K562 treated with DMSO at 1 percent for 48 hours (cell line): ENCODE measurements around the gene PCDHGA8. TPM values are rescaled to one million over a fixed set of nuclear protein-coding genes. Genes with fewer than 3 reads are reported as not detected.

Experiments used
- total RNA-seq: library from RNA; unstranded; fragments of 300-600 nt; gene quantifications from 2 replicates; pipeline ENCODE4 v1.2.3, GENCODE V29; 2022; ENCODE audit warnings: low replicate concordance; ENCODE audit errors: extremely low read depth

The PCDHGA8 gene
- total RNA-seq = not detected in 2 replicates

DNA sequence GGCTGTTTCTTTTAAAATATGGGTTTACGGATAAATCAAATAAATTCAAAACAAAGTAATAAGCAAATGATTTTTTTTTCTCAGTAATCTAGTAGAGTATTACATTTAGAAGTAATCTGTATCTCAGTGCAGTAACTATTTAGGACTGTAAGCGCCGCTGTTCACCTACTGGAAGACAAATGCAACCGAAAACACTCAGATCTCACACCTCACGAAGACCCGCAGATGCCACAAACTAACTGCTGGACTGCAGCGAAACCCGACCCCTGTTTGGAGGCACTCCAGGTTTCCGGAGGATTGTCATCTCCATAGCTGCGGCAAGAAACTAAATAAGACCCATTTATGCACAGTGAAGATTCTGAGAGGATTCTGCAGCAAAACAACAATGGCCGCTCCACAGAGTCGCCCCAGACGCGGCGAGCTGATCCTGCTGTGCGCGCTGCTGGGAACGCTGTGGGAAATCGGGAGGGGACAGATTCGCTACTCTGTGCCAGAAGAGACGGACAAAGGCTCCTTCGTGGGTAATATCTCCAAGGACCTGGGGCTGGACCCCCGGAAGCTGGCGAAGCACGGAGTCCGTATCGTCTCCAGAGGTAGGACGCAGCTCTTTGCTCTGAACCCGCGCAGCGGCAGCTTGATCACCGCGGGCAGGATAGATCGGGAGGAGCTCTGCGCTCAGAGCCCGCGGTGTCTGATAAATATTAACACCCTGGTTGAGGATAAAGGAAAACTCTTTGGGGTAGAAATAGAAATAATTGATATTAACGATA is at the start of gene PCDHGA8:
Gene PCDHGA8 (plus strand): TSS at position 205 of the 770 bp plus-strand sequence. CDS start 181 bp downstream, at position 386.

DNA sequence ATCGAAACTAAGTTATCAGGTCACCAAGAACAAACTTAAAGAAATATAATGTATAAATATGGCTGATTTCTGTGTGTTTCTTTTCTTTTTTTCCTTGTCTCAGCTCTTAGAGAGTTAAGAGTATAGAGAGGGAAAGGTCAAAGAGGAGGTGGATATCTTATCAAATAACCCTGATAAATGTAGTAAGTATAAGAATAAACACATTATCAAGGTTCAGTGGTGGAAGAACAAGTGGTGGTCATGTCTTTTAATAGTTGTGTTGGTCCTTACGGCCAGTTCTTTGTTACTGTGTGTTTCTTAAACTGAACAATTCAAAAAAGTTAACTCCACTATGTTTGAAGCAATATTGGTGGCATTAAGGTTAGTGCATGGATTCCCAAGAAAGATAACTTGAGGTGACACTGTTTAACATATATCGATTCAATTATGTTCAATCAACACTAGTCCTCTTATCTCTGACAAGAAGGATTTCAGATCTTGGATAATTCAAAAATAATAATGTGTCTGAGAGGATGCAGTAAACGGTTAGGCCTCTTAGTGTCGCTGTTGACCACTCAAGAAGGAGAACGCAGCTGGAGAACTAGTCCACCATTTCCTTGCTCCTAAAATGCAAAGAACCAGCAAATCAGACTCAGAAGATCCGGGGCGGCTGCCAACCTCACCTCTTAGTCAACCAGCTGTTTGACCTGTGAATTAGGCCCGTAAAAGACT is 49.0 kb upstream of the PCDHGA8 start, which contains the start of gene PCDHGA3:
Gene PCDHGA3 (plus strand): TSS at position 588 of the 711 bp plus-strand sequence. CDS start 205 bp downstream, outside the sequence.

DNA sequence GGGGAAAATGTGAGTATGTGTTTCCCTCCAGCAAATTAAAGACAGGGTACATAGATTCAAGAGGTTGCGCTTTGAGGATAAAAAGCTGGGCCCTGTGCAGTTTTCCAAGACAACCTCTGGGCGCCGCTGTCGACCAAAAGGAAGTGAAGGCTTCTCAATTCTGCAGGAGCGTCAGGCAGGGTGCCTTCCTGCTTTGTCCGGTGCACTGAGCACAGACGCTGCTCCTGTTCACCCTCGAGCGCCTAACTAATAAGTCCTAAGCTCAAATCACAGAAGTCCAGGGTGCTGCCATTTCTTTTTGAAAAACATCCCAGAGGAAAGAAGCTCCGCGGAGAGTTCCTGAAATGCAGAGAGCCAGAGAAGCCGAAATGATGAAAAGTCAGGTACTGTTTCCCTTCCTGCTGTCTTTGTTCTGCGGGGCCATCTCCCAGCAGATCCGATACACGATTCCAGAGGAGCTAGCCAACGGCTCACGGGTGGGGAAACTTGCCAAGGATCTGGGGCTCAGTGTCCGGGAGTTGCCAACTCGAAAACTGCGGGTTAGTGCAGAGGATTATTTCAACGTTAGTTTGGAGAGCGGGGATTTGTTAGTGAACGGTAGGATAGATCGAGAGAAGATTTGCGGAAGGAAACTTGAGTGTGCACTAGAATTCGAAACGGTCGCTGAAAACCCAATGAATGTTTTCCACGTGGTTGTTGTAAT is 42.4 kb upstream of the PCDHGA8 start, which contains the start of gene PCDHGB1:
Gene PCDHGB1 (plus strand): TSS at position 183 of the 703 bp plus-strand sequence. CDS start 162 bp downstream, at position 345.

DNA sequence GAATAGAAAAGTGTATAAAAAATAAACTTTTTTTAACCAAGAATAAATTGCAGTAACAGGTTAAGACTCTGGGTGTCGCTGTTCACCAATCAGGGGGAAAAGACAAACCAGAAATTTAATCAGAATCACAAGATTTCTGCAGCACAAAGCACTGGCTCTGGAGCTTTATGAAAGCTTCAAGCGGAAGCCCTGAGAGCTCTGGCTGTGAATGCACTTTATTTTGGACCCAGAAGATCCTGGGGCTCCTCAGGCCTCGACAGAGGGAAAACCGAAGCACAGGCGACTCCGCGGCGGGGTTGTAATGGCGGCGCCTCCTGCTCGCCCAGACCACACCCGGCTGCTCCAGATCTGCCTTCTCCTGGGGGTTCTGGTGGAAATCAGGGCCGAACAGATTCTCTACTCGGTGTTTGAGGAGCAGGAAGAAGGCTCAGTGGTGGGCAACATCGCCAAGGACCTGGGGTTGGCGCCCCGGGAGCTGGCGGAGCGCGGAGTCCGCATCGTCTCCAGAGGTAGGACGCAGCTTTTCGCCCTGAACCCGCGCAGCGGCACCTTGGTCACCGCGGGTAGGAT is 37.4 kb upstream of the PCDHGA8 start, which contains the start of gene PCDHGA4:
Gene PCDHGA4 (plus strand): TSS at position 122 of the 570 bp plus-strand sequence. CDS start 87 bp downstream, at position 209.

DNA sequence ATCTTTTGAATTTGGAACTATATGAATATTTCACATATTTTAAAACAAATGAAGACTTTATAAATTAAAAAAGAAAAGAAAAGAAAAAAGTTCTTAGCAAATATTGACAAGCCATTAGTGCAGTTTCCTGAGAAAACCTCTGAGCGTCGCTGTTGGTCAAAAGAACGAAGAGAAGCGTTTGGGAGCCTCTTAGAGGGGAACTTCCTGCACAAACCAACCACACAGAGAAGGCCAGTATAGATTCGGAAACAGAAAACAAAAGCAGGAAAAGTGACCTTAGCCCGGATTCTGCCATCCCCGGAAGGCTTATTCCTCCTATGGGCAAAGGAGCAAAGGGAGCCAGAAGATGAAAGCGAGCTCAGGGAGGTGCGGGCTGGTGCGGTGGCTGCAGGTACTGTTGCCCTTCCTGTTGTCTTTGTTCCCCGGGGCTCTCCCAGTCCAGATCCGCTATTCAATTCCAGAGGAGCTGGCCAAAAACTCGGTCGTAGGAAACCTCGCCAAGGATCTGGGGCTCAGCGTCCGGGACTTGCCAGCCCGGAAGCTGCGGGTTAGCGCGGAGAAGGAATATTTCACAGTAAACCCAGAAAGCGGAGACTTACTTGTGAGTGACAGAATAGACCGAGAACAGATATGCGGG is 32.5 kb upstream of the PCDHGA8 start, which contains the start of gene PCDHGB2:
Gene PCDHGB2 (plus strand): TSS at position 205 of the 637 bp plus-strand sequence. CDS start 142 bp downstream, at position 347.

DNA sequence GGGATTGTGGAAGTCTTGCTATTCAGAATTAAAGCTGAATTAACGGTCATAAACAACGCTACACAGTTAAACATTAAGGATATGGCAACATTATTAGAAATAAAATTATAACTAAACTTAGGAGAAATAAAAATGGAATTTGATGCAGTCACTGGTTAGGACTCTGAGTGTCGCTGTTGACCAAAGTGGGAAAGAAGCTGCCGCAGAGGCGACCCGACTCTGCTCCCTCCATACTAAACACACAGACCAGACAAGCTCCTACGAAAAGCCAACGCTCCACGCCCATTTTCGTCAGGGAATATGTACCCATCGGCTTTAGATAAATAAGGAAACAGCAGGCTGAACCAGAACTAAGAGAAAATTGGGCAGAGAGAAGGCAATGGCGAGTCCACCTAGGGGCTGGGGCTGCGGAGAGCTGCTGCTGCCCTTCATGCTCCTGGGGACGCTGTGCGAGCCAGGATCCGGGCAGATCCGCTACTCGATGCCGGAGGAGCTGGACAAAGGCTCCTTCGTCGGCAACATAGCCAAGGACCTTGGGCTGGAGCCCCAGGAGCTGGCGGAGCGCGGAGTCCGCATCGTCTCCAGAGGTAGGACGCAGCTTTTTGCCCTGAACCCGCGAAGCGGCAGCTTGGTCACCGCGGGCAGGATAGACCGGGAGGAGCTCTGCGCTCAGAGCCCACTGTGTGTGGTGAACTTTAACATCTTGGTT is 28.3 kb upstream of the PCDHGA8 start, which contains the start of gene PCDHGA5:
Gene PCDHGA5 (plus strand): TSS at position 211 of the 709 bp plus-strand sequence. CDS start 169 bp downstream, at position 380.

DNA sequence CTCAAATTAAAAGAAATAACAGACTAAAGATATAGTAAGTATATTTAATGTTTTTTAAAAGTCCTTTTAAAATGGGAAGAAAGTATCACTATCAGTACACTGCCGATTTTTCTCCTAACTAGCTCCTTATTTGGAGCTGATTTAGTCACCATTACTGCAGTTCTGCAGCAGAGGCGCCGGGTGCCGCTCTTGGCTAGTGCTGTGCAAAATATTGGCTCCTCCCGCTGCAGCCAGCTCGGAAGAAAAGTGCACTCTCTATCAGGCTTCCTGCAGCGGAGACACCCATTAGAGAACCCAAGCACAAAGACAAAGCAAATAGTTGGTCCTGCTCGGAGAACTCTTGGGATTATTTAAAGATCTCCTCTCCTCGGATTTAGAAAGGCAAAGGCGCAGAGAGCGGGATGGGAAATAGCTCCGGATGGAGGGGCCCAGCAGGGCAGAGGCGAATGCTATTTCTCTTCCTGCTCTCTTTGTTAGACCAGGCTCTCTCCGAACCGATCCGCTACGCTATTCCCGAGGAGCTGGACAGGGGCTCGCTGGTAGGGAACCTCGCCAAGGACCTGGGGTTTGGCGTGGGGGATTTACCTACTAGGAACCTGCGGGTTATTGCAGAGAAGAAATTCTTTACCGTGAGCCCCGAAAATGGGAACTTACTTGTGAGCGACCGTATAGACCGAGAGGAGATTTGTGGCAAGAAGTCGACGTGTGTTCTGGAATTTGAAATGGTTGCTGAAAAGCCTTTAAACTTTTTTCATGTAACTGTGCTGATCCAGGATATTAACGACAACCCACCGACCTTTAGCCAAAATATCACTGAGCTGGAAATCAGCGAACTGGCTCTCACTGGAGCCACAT is 22.2 kb upstream of the PCDHGA8 start, which contains the start of gene PCDHGB3:
Gene PCDHGB3 (plus strand): TSS at position 249 of the 855 bp plus-strand sequence. CDS start 153 bp downstream, at position 402.

DNA sequence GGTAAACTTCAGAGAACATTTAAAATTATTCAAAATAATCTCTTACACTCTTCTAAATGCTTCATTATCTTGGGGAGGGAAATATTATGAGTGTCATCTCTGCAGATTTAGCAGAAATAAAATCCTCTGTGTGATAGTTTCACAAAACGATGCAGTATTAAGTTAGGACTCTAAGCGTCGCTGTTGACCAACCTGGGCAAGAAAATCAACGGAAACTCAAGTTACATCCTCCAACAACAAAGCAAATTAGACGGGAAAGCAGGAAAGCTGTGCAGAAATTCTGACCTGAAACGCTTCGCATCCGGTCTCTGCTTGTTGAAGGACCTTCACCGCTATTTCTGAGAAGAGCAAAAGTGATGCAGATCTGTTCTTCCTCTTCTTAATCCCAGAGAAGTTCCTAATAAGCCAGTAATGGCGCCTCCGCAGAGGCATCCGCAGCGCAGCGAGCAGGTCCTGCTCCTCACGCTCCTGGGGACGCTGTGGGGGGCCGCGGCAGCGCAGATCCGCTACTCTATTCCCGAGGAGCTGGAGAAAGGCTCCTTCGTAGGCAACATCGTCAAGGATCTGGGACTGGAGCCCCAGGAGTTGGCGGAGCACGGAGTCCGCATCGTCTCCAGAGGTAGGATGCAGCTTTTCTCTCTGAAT is 18.6 kb upstream of the PCDHGA8 start, which contains the start of gene PCDHGA6:
Gene PCDHGA6 (plus strand): TSS at position 219 of the 645 bp plus-strand sequence. CDS start 193 bp downstream, at position 412.

DNA sequence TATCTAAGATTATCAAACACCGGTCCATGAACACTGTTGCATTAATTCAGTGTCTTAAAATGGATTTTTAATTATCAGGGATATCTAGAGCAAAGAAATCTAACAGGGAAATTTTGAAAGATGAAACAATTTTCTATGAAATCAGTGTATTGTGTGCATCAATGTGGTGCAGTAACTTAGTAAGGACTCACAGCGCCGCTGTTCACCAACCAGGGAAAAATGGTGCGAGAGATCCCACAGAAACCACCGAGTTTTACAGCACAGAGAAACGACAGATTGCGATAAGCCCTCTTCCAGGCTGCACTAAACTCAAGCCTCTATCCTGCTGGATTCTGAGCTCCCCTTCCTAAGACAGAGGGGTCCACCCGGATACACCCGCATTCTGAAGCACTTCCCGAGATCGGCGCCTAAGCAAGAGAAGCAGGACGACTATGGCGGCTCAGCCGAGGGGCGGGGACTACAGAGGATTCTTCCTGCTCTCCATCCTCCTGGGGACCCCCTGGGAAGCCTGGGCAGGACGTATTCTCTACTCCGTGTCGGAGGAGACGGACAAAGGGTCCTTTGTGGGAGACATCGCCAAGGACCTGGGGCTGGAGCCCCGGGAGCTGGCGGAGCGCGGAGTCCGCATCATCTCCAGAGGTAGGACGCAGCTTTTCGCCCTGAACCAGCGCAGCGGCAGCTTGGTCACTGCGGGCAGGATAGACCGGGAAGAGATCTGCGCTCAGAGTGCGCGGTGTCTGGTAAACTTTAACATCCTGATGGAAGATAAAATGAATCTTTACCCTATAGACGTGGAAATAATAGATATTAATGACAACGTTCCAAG is 9.8 kb upstream of the PCDHGA8 start, which contains the start of gene PCDHGA7:
Gene PCDHGA7 (plus strand): TSS at position 274 of the 826 bp plus-strand sequence. CDS start 158 bp downstream, at position 432.

DNA sequence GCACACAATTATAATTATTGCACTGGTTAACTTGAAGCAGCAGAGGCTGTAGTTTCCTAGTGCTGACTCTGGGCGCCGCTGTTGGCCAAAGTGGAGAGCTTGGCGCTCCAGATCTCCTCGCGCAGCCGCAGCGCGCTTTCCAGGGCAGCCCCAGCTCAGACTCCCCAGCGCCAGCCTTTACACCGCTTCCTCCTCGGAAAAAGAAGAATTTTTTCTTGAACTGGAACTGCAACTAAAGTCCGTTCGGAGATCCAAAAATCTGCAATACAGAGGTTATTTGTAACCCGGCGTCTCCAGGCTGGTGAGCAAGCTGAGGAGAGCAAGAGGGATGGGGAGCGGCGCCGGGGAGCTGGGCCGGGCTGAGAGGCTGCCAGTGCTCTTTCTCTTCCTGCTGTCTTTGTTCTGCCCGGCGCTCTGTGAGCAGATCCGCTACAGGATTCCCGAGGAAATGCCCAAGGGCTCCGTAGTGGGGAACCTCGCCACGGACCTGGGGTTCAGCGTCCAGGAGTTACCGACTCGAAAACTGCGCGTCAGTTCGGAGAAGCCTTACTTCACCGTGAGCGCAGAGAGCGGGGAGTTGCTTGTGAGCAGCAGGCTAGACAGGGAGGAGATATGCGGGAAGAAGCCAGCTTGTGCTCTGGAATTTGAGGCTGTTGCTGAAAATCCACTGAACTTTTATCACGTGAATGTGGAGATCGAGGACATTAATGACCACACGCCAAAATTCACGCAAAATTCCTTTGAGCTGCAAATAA is 4.7 kb upstream of the PCDHGA8 start, which contains the start of gene PCDHGB4:
Gene PCDHGB4 (plus strand): TSS at position 142 of the 755 bp plus-strand sequence. CDS start 187 bp downstream, at position 329.

DNA sequence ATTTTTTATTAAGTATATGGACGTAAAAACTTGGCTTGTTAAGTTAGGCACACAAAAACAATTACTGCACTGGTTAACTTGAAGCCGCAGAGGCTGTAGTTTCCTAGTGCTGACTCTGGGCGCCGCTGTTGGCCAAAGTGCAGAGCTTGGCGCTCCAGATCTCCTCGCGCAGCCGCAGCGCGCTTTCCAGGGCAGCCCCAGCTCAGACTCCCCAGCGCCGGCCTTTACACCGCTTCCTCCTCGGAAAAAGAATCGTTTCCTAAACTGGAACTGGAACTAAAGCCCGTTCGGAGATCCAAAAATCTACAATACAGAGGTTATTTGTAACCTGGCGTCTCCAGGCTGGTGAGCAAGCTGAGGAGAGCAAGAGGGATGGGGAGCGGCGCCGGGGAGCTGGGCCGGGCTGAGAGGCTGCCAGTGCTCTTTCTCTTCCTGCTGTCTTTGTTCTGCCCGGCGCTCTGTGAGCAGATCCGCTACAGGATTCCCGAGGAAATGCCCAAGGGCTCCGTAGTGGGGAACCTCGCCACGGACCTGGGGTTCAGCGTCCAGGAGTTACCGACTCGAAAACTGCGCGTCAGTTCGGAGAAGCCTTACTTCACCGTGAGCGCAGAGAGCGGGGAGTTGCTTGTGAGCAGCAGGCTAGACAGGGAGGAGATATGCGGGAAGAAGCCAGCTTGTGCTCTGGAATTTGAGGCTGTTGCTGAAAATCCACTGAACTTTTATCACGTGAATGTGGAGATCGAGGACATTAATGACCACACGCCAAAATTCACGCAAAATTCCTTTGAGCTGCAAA is 5.5 kb downstream of the PCDHGA8 start, which contains the start of gene PCDHGB5:
Gene PCDHGB5 (plus strand): TSS at position 192 of the 796 bp plus-strand sequence. CDS start 181 bp downstream, at position 373.

DNA sequence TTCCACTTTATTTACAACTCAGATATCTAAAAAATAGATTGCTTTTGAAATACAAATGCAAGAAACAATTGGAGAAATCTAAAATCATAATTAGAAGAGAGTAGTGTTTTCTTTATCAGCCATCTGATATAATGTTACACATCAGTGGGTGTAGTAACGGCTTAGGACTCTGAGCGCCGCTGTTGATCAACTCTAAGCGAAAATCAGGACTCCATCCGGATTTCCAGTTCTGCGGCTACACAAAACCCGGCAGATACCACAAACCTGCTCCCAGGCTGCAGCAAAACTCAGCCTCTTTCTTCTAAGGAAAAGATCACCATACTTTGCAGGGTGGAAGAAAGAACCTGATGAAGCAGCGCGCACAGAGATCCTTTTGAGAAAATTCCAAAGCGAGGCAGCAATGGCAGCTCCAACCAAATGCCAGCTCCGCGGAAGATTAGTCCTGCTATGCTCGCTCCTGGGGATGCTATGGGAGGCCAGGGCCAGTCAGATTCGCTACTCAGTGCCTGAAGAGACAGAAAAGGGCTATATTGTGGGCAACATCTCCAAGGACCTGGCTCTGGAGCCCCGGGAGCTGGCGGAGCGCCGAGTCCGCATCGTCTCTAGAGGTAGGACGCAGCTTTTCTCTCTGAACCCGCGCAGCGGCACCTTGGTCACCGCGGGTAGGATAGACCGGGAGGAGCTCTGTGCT is 10.3 kb downstream of the PCDHGA8 start, which contains the start of gene PCDHGA9:
Gene PCDHGA9 (plus strand): TSS at position 226 of the 691 bp plus-strand sequence. CDS start 175 bp downstream, at position 401.

DNA sequence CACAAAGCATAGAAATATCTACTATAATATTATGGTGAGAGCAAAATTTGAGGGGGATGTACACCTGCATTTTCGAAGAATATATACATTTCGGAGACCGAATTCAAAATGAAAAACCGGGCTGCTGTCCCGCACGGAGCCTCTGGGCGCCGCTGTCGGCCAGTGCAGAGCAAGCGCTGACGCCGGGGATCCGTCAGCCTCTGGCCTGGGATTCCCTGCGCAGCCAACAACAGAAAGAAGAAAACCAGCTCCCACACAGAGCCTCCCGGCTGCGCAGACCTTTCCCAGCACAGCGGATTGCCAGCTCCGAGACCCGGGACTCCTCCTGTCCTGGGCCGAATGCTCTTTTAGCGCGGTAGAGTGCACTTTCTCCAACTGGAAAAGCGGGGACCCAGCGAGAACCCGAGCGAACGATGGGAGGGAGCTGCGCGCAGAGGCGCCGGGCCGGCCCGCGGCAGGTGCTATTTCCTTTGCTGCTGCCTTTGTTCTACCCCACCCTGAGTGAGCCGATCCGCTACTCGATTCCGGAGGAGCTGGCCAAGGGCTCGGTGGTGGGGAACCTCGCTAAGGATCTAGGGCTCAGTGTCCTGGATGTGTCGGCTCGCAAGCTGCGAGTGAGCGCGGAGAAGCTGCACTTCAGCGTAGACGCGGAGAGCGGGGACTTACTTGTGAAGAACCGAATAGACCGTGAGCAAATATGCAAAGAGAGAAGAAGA is 15.5 kb downstream of the PCDHGA8 start, which contains the start of gene PCDHGB6:
Gene PCDHGB6 (plus strand): TSS at position 232 of the 716 bp plus-strand sequence. CDS start 182 bp downstream, at position 414.

DNA sequence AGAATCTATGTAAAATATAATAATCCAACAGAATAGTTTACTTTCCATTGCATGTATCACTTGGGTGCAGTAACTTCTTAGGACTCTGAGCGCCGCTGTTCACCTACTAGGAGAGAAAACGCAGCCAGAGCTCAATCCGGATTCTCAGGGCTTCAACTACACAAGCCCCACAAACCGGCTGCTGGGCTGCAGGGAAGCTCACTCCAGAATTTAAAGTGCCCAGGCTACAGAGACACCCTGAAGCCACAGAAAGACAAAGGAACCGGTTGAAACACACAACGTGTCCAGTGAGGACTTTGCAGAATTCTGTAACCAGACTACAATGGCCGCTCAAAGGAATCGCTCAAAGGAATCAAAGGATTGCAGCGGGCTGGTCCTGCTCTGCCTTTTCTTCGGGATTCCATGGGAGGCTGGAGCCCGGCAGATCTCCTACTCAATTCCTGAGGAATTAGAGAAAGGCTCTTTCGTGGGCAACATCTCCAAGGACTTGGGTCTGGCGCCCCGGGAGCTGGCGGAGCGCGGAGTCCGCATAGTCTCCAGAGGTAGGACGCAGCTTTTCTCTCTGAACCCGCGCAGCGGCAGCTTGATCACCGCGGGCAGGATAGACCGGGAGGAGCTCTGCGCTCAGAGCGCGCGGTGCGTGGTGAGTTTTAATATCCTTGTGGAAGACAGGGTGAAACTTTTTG is 20.6 kb downstream of the PCDHGA8 start, which contains the start of gene PCDHGA10:
Gene PCDHGA10 (plus strand): TSS at position 134 of the 686 bp plus-strand sequence. CDS start 189 bp downstream, at position 323.

